ENCODE measurements around the gene MC1R. TPM values are rescaled to one million over a fixed set of nuclear protein-coding genes. Genes with fewer than 3 reads are reported as not detected.

The MC1R gene
- total RNA-seq, 2 experiments from 2014 or later: 2.0 to 2.5 TPM

DNA sequence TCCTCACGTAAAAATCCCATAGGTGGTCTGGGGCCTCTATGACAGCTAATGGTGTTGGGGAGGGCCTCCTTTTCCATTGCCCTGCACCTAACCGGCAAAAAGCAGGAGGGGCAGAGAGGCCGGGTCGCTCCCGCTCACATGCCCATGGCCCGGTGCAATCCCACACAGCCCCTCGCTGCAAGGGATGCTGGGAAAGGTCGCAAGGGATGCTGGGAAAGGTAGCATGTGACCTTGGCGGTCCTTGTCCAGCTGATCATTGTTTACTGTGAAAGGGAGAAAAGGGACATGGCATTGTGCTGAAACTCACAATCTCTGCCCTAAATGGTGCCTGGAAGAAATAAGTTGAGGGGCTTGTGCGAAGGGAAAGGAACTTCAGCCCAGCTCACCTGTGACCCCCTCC, 39.9 kb downstream of the MC1R start:
- H3K36me3 Mint-ChIP-seq (ENCODE audit: low read depth): peaks cover 7% of the 10 kb centered on the region
- H3K27ac Mint-ChIP-seq: no peak overlapping the region
- intact Hi-C loops (cut with micrococcal nuclease): no loop called here
- POLR2A ChIA-PET: no interaction called here
- H3K4me1 Mint-ChIP-seq (ENCODE audit: low read depth): no peaks in the 10 kb centered on the region
- H3K27me3 Mint-ChIP-seq: no peaks in the 10 kb centered on the region
- DNase-seq (no peak), ATAC-seq (no peak)
- H3K4me3 Mint-ChIP-seq: no peak overlapping the region
- CTCF ChIA-PET: interaction anchor here (0.8 kb wide), 1 partner anchor 9 kb away, joined by 3 read pairs; no protein-coding TSS in a partner anchor
- no peaks in the 10 kb centered on the region for H3K9me3 Mint-ChIP-seq
- TF ChIP-seq, protein P1, sequence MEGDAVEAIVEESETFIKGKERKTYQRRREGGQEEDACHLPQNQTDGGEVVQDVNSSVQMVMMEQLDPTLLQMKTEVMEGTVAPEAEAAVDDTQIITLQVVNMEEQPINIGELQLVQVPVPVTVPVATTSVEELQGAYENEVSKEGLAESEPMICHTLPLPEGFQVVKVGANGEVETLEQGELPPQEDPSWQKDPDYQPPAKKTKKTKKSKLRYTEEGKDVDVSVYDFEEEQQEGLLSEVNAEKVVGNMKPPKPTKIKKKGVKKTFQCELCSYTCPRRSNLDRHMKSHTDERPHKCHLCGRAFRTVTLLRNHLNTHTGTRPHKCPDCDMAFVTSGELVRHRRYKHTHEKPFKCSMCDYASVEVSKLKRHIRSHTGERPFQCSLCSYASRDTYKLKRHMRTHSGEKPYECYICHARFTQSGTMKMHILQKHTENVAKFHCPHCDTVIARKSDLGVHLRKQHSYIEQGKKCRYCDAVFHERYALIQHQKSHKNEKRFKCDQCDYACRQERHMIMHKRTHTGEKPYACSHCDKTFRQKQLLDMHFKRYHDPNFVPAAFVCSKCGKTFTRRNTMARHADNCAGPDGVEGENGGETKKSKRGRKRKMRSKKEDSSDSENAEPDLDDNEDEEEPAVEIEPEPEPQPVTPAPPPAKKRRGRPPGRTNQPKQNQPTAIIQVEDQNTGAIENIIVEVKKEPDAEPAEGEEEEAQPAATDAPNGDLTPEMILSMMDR (IDR thresholded peaks at IDR 0.05): no peak

DNA sequence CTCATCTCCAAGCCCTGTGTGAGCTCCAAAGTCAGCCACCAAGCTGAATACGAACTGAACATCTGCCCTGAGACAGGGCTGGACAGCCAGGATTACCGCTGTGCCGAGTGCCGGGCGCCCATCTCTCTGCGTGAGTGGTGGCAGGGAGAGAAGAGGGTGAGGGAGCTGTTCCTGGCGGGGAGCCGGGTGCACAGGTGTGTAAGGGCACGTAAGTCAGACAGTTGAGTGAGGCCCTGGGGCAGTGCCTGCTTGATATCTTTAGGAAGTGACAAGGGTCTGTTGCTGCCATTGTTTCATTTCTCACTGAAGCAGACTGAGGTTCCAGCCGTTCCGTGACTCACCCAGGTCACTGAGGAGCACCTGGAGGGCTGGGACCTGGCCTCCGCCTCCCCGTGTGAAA, 42.3 kb downstream of the MC1R start:
- DNase-seq: no peak
- H3K36me3 Mint-ChIP-seq (ENCODE audit: low read depth): peaks cover 7% of the 10 kb centered on the region
- no peak for ATAC-seq
- POLR2A ChIA-PET: no interaction called here
- H3K4me1 Mint-ChIP-seq (ENCODE audit: low read depth): no peaks in the 10 kb centered on the region
- H3K9me3 Mint-ChIP-seq: no peaks in the 10 kb centered on the region
- H3K27me3 Mint-ChIP-seq: no peaks in the 10 kb centered on the region
- TF ChIP-seq, protein P1 (IDR thresholded peaks at IDR 0.05): no peak
- intact Hi-C loops (cut with micrococcal nuclease): no loop called here
- CTCF ChIA-PET: no interaction called here
- no peak overlapping the region for H3K4me3 Mint-ChIP-seq
- no peak overlapping the region for H3K27ac Mint-ChIP-seq

DNA sequence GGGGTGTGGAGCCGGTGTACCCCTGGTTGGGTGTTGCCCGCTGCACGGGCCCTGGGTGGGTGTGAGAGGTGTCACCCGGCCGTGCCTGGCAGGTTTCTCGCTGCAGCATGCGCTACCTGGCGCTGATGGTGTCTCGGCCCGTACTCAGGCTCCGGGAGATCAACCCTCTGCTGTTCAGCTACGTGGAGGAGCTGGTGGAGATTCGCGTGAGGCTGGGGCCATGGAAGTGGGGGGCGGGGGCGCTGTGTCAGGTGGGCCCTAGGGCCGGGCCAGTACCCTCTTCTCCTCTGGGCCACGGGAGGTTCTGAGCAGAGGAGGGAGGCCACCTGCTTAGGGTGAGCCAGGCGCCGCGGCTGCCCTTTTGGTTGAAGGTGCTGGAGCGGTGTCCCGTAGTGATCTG, 43.3 kb downstream of the MC1R start:
- ATAC-seq (no peak), DNase-seq (no peak)
- ChIA-PET CTCF (no interaction called here), POLR2A (no interaction called here)
- TF ChIP-seq, protein P1 (IDR thresholded peaks at IDR 0.05): no peak
- intact Hi-C loops (cut with micrococcal nuclease): no loop called here
- H3K27me3 Mint-ChIP-seq: no peaks in the 10 kb centered on the region
- no peak overlapping the region for H3K27ac Mint-ChIP-seq
- no peak overlapping the region for H3K4me3 Mint-ChIP-seq
- H3K4me1 Mint-ChIP-seq (ENCODE audit: low read depth): no peaks in the 10 kb centered on the region
- H3K36me3 Mint-ChIP-seq (ENCODE audit: low read depth): peaks cover 7% of the 10 kb centered on the region
- no peaks in the 10 kb centered on the region for H3K9me3 Mint-ChIP-seq

DNA sequence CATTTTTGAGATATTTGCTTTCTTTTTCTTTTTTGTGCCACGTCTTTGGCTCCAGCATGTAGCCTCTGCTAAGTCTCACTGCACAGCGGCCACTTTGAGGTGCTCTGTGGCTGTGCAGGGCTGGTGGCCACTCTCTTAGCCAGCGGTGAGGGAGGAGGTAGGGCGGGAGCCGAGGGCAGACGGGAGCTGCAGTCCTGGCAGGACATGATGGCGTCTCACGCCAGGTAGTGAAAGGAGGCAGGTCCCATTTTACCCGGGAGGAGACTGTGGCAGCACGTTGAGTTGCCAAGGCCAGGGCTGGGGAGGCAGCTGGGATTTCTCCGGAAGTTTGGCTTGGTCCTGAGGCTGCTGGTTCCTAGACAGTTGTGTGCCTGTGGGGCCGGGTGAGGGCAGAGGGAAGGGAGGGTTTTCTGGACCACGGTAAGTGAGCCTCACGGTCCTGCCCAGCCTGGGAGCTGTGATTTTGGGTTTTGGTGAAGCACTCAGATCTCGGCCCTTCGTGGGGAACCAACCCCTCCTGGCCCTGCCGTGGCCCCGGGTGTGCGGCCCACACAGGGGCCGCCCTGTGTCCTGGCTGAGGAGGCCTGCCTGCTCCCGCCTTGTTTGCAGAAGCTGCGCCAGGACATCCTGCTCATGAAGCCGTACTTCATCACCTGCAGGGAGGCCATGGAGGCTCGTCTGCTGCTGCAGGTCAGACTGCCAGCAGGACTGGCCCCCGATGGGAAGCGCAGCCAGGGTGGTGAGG, 44.3 kb downstream of the MC1R start:
- Mint-ChIP-seq H3K27me3 (no peaks in the 10 kb centered on the region), H3K9me3 (no peaks in the 10 kb centered on the region), H3K4me3 (no peak overlapping the region), H3K4me1 (ENCODE audit: low read depth) (no peaks in the 10 kb centered on the region), H3K36me3 (ENCODE audit: low read depth) (peaks cover 7% of the 10 kb centered on the region), H3K27ac (no peak overlapping the region)
- DNase-seq (no peak), ATAC-seq (no peak)
- ChIA-PET CTCF (no interaction called here), POLR2A (no interaction called here)
- TF ChIP-seq, protein P1 (IDR thresholded peaks at IDR 0.05): no peak
- intact Hi-C loops (cut with micrococcal nuclease): no loop called here

DNA sequence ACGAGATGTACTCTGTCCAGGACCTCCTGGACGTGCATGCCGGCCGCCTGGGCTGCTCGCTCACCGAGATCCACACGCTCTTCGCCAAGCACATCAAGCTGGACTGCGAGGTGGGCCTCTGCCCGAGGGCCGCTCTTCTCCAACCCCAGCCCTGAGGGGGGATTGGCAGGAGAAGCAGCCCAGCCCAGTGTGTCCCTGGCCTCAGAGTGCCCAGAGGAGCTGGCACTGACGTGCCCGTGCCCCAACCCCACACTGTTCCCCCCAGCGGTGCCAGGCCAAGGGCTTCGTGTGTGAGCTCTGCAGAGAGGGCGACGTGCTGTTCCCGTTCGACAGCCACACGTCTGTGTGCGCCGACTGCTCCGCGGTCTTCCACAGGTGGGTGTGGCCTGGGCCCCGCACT, 45.5 kb downstream of the MC1R start:
- ChIA-PET POLR2A (no interaction called here), CTCF (interaction anchor here (0.8 kb wide), 1 partner anchor 13 kb away, joined by 4 read pairs; no protein-coding TSS in a partner anchor)
- no peak for ATAC-seq
- no peaks in the 10 kb centered on the region for H3K4me1 Mint-ChIP-seq (ENCODE audit: low read depth)
- H3K9me3 Mint-ChIP-seq: no peaks in the 10 kb centered on the region
- H3K27me3 Mint-ChIP-seq: no peaks in the 10 kb centered on the region
- no peak for DNase-seq
- no peak overlapping the region for H3K27ac Mint-ChIP-seq
- TF ChIP-seq, protein P1 (IDR thresholded peaks at IDR 0.05): no peak
- H3K4me3 Mint-ChIP-seq: no peak overlapping the region
- no peaks in the 10 kb centered on the region for H3K36me3 Mint-ChIP-seq (ENCODE audit: low read depth)
- intact Hi-C loops (cut with micrococcal nuclease): no loop called here

Data from activated CD8-positive, alpha-beta T cell treated with anti-CD3 and anti-CD28 coated beads for 36 hours (primary cell).